PC-9 (cell line): ENCODE results near the gene ACAP2. TPM values are rescaled to one million over a fixed set of nuclear protein-coding genes. Genes with fewer than 3 reads are reported as not detected.

Experiments used
- BruUV-seq: library from RNA; stranded (reverse); fragments of 400-500 nt; replicated peaks from 2 replicates; lab custom pipeline; 2021; lab: Mats Ljungman, UMichigan
- CTCF ChIA-PET: fragments of 300-600 bp; sonication (Branson Sonifier 250); formaldehyde crosslinking; loops from one replicate; lab custom pipeline; 2022; ENCODE audit warnings: antibody characterized with exemption; lab: Charles Lee
- POLR2A ChIA-PET: fragments of 300-600 bp; sonication (Branson Sonifier 250); formaldehyde crosslinking; loops from one replicate; lab custom pipeline; 2022; ENCODE audit warnings: antibody characterized with exemption; ENCODE audit not compliant: unreplicated experiment; lab: Charles Lee
- DNase-seq, 2 experiments: peaks; one replicate each; pipeline versions ENCODE4 v3.0.0 to v3.0.0-alpha.2; 2015 to 2022; ENCODE audit warnings: mixed read lengths in 1 of 2
- H2AFZ ChIP-seq: fragments of 200-600 bp; sonication (generic); 2 replicates; pipeline ENCODE4 v1.8.1; 2017; ENCODE audit warnings: antibody characterized with exemption
- H3F3A ChIP-seq: fragments of 200-600 bp; sonication (generic); 2 replicates; pipeline ENCODE4 v1.8.1; 2017; ENCODE audit warnings: antibody characterized with exemption, mild to moderate bottlenecking, low read depth; ENCODE audit not compliant: insufficient read depth
- H3K27ac ChIP-seq: fragments of 200-600 bp; sonication (generic); 2 replicates; pipeline ENCODE4 v1.6.1; 2016; ENCODE audit warnings: mixed run types
- H3K27me3 ChIP-seq: fragments of 200-600 bp; sonication (generic); 2 replicates; pipeline ENCODE4 v1.6.1; 2016; ENCODE audit warnings: low read depth, mixed run types; ENCODE audit not compliant: insufficient read depth
- H3K36me3 ChIP-seq: fragments of 200-600 bp; sonication (generic); 2 replicates; pipeline ENCODE4 v1.6.1; 2016; ENCODE audit warnings: low read depth, mixed run types
- H3K4me1 ChIP-seq: fragments of 200-600 bp; sonication (generic); replicated peaks from 2 replicates; pipeline ENCODE4 v1.6.1; 2016; ENCODE audit warnings: mixed run types; ENCODE audit not compliant: insufficient read depth
- H3K4me2 ChIP-seq: fragments of 200-600 bp; sonication (generic); 2 replicates; pipeline ENCODE4 v1.6.1; 2017; ENCODE audit warnings: mixed run types
- H3K4me3 ChIP-seq: fragments of 200-600 bp; sonication (generic); 2 replicates; pipeline ENCODE4 v1.6.1; 2016; ENCODE audit warnings: mixed run types
- H3K79me2 ChIP-seq: fragments of 200-600 bp; sonication (generic); 2 replicates; pipeline ENCODE4 v1.6.1; 2017; ENCODE audit warnings: low read depth, mixed run types
- H3K9me2 ChIP-seq: fragments of 200-600 bp; sonication (generic); 2 replicates; pipeline ENCODE4 v1.8.1; 2017; ENCODE audit warnings: mild to moderate bottlenecking; ENCODE audit not compliant: insufficient read depth
- H3K9me3 ChIP-seq: fragments of 200-600 bp; sonication (generic); 2 replicates; pipeline ENCODE4 v1.8.1; 2016; ENCODE audit warnings: low read depth; ENCODE audit not compliant: insufficient read depth
- H4K20me1 ChIP-seq: fragments of 200-600 bp; sonication (generic); 2 replicates; pipeline ENCODE4 v1.8.1; 2017; ENCODE audit not compliant: insufficient read depth
- EZH2 ChIP-seq: fragments of 200-600 bp; sonication (generic); IDR thresholded peaks from 2 replicates; pipeline ENCODE4 v1.8.0; 2017; ENCODE audit warnings: antibody characterized with exemption, low read depth
- intact Hi-C: fragments of 100-400 bp; cut with micrococcal nuclease; formaldehyde crosslinking; loops from one replicate; pipeline ENCODE4 v1.10.0; 2022; ENCODE audit not compliant: unreplicated experiment
- total RNA-seq: library from RNA; stranded (reverse); gene quantifications from 2 replicates; pipeline ENCODE4 v1.2.3, GENCODE V29; 2021
- TF ChIP-seq, protein P1 (sequence below): fragments of 200-600 bp; sonication (generic); conservative IDR thresholded peaks from 2 replicates; pipeline ENCODE4 v1.6.1; 2017; ENCODE audit warnings: mixed run types, antibody characterized with exemption, mild to moderate bottlenecking, moderate library complexity

ACAP2 gene
- total RNA-seq, 1 experiment from 2014 or later: 67.9 TPM

- no peaks in the 10 kb centered on the region; the same call in 1 of the 2 replicates for H4K20me1 ChIP-seq
- H3K27me3 ChIP-seq: no peaks in the 10 kb centered on the region
- H3K27ac ChIP-seq: no peak overlapping the region
- H3K4me1 ChIP-seq: peaks cover 10% of the 10 kb centered on the region
- ChIA-PET POLR2A (no interaction called here), CTCF (no interaction called here)
- TF ChIP-seq EZH2: no peak
- TF ChIP-seq, protein P1, sequence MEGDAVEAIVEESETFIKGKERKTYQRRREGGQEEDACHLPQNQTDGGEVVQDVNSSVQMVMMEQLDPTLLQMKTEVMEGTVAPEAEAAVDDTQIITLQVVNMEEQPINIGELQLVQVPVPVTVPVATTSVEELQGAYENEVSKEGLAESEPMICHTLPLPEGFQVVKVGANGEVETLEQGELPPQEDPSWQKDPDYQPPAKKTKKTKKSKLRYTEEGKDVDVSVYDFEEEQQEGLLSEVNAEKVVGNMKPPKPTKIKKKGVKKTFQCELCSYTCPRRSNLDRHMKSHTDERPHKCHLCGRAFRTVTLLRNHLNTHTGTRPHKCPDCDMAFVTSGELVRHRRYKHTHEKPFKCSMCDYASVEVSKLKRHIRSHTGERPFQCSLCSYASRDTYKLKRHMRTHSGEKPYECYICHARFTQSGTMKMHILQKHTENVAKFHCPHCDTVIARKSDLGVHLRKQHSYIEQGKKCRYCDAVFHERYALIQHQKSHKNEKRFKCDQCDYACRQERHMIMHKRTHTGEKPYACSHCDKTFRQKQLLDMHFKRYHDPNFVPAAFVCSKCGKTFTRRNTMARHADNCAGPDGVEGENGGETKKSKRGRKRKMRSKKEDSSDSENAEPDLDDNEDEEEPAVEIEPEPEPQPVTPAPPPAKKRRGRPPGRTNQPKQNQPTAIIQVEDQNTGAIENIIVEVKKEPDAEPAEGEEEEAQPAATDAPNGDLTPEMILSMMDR: no peak
- H3K36me3 ChIP-seq: no peaks in the 10 kb centered on the region
- no peak overlapping the region for H3K4me2 ChIP-seq
- H3F3A ChIP-seq: no peaks in the 10 kb centered on the region
- H2AFZ ChIP-seq: no peak overlapping the region
- no peak overlapping the region for H3K4me3 ChIP-seq
- DNase-seq: peak in 1 of 2 experiments; percentile 24
- no TSS peak for BruUV-seq
- no peaks in the 10 kb centered on the region for H3K9me3 ChIP-seq
- H3K9me2 ChIP-seq: no peaks in the 10 kb centered on the region
- 0 out of 2 replicates have a peak, but pooled peaks cover 12% of the 10 kb centered on the region for H3K79me2 ChIP-seq
- intact Hi-C loops: loop anchor here (10.0 kb wide), 1 partner anchor 100 kb away; no protein-coding TSS in a partner anchor
Observed at GRCh38 chr3:195254454-195255175, 188.2 kb downstream of the ACAP2 start.

DNA sequence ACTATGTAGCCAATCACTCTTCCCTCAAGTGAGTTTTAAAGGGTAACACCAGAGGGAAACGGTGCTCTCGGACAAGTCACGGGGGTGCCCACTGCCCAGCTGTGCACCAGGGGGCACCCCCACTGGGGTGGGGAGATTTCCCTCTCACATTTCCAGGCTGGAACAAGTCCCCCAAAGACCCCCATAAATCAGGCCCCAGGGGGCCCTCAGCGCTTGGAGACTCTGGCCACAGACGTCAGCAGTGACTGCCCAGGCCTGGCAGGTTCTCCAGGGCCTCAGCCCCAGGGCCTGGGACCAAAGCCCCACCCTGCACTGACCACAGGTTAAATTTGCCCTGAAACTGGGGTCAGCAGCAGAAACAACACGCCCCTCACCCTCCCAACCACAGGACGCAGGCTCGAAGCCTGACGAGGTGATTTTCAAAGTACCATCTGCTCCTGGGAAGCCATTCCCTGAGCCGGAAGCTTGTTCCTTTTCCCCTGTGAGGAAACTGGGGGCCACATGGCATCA lies 188.8 kb downstream of the ACAP2 start:
- DNase-seq: no peak
- intact Hi-C loops: loop anchor here (10.0 kb wide), 1 partner anchor 99 kb away; no protein-coding TSS in a partner anchor
- ChIA-PET POLR2A (no interaction called here), CTCF (no interaction called here)
- H3K36me3 ChIP-seq: no peaks in the 10 kb centered on the region
- no peaks in the 10 kb centered on the region for H3K9me3 ChIP-seq
- no peak overlapping the region for H2AFZ ChIP-seq
- 0 out of 2 replicates have a peak, but pooled peaks cover 12% of the 10 kb centered on the region for H3K79me2 ChIP-seq
- TF ChIP-seq, protein P1: no peak
- TF ChIP-seq EZH2: no peak
- no peaks in the 10 kb centered on the region; the same call in 1 of the 2 replicates for H4K20me1 ChIP-seq
- H3K4me1 ChIP-seq: peaks cover 6% of the 10 kb centered on the region
- no TSS peak for BruUV-seq
- H3K4me3 ChIP-seq: no peak overlapping the region
- no peaks in the 10 kb centered on the region for H3F3A ChIP-seq
- H3K9me2 ChIP-seq: no peaks in the 10 kb centered on the region
- H3K4me2 ChIP-seq: no peak overlapping the region
- H3K27ac ChIP-seq: no peak overlapping the region
- H3K27me3 ChIP-seq: no peaks in the 10 kb centered on the region

- no peaks in the 10 kb centered on the region for H3K9me2 ChIP-seq
- H3K4me1 ChIP-seq: no peaks in the 10 kb centered on the region
- no peak for TF ChIP-seq EZH2
- TF ChIP-seq, protein P1: no peak
- no peaks in the 10 kb centered on the region for H3K36me3 ChIP-seq
- ChIA-PET CTCF (no interaction called here), POLR2A (no interaction called here)
- no peaks in the 10 kb centered on the region for H3K9me3 ChIP-seq
- H4K20me1 ChIP-seq: no peaks in the 10 kb centered on the region; the same call in 1 of the 2 replicates
- no peak overlapping the region for H3K27ac ChIP-seq
- no peak overlapping the region for H3K4me3 ChIP-seq
- H3K4me2 ChIP-seq: no peak overlapping the region
- H2AFZ ChIP-seq: no peak overlapping the region
- BruUV-seq: no TSS peak
- H3K27me3 ChIP-seq: no peaks in the 10 kb centered on the region
- H3F3A ChIP-seq: no peaks in the 10 kb centered on the region
- no peak for DNase-seq
- no peaks in the 10 kb centered on the region for H3K79me2 ChIP-seq
- intact Hi-C loops: loop anchor here (10.0 kb wide), 1 partner anchor 97 kb away; no protein-coding TSS in a partner anchor
Observed at GRCh38 chr3:195251336-195252065, 191.3 kb downstream of the ACAP2 start.
